DMS53 treated with DMSO at 0.1 percent for 48 hours (cell line): ENCODE measurements around the gene KLHL35.
A peak's percentile ranks its signal among the peaks of the same experiment; 100 is the strongest.
"Not testable (repeated sequence)": the region's sequence is repeated elsewhere in the genome, so short reads cannot be mapped to it uniquely, and the experiment has no call there.

Source experiments
- DNase-seq: peaks from one replicate; lab custom pipeline; 2025; ENCODE audit not compliant: unreplicated experiment; lab: John Stamatoyannopoulos, UW

Gene KLHL35

DNA sequence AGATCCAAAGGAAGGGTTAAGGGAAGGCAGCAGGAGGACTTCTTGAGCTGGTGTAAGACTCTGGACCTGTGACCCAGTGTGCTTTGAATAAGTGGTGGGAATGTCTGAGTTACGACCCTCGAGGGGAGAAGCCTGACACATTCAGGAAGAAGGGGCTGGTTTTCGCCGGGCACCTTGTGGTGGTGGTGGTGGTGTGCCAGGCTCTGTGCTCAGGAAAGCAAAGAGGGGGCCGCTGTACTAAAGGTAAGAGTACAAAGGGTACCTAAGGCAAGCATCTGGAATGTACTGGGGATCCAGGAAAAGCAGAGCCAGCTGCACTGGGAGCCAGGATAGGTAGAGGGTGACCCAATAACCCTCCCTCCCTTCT, 6.3 kb downstream of the KLHL35 start:
- no peak for DNase-seq

DNA sequence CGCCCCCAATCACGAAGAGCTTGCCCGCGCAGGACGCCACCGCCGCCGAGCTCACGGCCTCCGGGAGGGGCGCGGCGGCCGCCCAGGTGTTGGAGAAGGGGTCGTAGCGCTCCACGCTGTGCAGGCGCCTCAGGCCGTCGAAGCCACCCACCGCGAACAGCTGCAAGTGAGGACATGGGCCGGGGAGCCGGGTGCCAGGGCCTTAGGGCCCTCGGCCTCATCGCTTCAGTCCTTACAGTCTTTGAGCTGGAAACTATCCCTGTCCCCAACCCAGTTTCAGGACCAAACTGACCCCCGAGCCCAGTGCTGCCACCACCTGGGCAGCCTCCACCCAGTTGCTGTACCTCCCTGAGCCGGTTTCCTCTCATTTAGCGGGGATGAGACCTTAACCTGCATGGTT, 7.6 kb downstream of the KLHL35 start:
- DNase-seq = no peak

DNA sequence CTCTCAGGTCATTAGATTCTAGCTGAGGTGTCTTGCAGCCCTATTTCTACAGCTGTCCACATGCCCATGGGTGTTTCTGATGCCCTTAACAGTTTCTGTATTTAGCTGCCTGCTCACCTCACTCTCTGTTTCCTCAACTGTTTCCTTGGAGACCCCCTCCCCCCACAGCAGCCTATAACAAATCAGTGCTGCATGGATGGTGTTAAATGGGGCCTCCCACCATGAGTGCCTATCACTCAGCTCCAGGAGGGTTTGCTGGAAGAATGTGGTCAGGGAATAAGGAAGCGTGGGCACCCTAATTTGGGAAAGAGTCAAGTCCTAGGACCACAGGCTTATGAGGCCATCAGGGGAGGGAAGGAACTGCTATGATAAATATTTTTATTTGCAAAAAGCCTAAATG, 8.6 kb downstream of the KLHL35 start:
- DNase-seq = no peak

DNA sequence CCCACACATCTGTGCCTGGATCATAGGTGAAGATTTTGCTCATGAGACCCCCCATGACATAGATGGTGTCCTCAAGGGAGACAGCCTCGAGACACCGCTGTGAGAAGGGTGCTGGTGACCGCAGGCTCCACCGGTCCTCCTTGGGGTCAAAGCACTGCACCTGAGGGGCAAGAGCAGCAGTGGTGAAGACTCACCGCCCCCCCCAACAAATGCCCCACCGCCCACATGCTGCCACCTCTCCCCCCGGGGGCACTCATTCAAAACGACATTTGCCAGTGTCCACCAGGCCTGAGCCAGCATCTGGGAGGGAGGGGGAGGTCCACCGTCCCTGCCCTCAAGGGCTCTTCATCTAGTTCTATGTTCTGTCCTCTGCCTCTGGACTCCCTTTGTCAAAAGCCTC, 9.3 kb downstream of the KLHL35 start:
- no peak for DNase-seq

DNA sequence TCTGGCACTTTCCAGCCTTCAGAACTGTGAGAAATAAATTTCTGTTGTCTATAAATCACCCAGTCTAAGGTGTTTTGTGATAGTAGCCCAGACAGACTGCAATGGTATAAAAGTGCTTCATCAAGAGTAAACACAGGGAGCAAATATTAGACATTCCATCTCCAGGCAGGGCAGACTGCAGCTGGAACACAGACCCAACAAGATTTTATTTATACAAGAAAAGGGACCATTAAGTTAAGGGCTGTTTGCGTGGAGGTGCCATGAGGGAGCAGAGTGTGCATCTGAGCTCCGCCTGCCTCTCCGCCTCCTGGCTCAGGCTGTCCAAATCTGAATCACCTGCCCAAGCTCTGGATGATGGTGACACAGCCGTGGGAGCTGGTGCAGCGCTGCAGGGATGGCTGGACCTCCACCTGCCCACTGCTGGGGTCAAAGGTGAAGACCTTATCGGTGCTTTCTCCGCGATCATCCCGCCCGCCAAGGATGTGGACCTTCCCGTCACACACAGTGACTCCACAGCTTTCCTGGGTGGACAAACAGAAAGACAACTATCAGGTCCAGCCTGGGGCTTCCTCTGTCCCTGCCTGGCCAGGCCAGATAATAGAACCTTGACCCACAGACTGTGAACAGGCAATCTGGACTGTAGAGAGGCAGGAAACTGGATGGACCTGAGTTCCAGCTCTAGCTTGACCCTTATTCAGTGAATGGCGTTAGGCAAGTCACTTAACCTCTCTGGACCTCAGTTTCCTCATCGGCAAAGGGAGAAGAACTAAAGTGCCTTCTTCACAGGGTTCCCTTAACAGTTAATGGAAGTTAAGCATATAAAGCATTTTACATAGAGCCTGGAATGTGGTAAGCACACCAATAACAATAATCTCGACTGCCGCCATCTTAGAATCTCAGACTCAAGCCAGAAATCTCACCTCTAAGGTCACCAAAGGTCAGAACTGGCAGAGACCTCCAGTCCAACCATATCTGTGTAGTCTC, 10.5 kb downstream of the KLHL35 start:
- peak; percentile 98 for DNase-seq

DNA sequence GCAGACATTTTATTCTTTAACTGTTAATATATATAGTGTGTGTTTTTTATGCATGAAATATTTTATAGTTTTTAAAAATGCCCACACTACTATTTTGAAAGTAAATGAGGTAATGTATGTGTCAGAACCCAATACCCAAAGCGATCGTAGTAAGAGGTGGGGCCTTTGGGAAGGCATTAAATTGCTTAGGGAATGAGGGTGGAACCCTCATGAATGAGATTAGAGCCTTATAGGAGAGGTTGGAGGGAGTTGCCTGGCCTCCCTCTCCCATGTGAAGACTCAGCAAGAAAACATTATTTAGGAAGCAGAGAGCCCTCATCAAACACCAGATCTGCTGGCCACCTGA, 11.1 kb downstream of the KLHL35 start:
- DNase-seq = no peak

DNA sequence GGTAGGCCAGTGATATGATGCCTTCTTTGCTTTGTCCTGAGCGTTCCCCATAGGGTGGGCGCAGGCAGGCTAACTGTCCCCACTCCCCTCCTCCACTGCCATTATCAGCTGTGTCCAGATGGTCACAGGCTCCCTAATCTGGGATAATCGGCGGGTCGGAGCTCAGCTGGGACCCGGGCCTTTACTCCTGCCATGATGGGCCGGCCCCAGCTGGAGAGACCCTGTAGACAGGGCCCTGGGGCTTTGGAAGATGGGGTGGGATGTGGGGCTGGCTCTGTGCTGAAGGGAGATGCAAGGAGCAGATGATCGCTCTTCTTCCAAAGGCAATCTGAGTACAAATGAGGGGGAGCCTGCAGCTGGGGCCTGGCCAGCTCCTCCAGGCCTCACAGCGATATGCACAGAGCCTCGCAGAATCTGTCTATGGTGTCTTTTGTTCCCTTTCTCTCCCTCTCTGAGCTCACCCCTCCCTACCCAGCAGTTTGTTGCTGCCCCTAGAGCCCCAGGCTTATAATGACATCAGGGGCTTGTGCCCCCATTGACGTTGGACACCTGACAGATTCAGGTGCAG, 11.9 kb downstream of the KLHL35 start:
- no peak for DNase-seq

DNA sequence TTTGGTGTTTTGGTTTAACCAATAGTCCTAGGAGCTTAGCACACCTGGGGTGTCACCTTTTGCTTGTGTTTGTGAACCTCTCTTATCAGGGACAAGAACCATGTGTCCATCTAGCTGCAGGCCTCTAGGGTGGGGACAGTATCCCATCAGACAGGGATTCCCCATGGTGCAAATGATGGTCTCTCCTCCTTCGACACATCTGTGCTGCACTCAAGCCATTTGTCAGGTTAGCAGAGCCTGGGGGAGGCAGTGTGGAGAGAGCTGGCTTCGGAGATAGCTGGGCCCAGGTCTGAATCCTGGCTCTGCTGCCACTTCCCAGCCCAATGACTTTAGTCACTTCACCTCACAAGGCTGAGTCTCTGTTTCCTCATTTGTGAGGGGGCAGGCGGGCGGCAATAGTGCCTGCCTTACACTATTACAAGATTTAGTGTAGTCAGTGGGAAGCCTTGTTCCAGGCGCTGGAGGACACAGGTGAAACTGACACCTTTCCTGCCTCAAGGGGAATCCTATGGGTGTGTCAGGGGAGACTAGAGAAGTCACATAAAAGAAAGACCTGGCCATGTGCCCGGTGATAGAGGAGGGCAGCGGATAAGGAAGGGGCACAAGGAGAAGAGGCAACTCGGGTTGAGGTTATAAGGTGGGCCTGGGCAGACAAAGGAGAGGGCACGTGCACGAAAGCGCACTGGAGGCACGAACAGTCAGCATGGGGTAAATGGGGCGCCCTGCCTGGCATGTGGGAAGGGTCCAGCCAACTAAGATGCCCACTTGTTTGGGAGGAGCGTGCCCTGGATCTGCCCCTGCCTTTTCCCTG, 12.6 kb downstream of the KLHL35 start:
- no peak for DNase-seq

DNA sequence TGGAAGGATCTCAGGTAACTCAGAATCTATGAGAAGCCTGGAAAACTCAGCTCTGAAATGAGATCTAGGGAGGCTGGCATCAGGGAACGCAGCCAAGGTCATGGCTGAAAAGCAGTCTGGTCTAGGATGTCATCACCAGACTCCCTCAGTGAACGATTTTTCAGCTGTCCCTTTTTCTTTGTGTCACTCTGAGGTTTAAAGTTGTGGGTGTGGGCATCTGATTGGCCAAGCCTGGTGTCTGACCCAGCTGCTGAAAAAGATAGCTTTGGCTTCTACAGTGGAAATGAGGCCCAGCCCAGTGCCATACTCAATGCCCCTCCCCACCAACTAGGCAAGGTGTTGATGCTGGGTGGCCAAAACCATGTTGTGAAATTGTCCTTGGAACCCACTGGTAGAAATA, 19.1 kb downstream of the KLHL35 start:
- DNase-seq = no peak

DNA sequence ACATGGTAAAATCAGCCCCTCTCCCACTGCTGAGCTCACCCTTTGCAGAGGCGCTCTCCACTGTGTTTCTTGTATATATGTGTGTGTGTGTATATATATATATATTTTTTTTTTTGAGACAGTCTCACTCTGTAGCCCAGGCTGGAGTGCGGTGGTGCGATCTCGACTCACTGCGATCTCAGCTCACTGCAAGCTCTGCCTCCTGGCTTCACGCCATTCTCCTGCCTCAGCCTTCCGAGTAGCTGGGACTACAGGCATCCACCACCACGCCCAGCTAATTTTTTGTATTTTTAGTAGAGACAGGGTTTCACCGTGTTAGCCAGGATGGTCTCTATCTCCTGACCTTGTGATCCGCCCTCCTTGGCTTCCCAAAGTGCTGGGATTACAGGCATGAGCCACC, 19.9 kb downstream of the KLHL35 start:
- DNase-seq = not testable (repeated sequence)

DNA sequence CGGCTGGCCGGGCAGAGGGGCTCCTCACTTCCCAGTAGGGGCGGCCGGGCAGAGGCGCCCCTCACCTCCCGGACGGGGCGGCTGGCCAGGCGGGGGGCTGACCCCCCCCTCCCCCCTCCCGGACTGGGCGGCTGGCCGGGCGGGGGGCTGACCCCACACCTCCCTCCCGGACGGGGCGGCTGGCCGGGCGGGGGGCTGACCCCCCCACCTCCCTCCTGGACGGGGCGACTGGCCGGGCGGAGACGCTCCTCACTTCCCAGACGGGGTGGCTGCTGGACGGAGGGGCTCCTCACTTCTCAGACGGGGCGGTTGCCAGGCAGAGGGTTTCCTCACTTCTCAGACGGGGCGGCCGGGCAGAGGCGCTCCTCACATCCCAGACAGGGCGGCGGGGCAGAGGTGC, 23.0 kb downstream of the KLHL35 start:
- DNase-seq = not testable (repeated sequence)

DNA sequence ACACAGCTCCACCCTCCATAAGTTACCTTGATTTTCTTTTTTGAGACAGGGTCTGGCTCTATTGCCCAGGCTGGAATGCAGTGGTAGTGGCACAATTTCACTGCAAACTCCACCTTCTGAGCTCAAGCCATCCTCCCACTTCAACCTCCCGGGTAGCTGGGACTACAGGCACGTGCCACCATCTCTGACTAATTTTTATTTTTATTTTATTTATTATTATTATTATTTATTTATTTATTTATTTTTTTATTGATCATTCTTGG, 24.1 kb downstream of the KLHL35 start:
- DNase-seq = no peak

DNA sequence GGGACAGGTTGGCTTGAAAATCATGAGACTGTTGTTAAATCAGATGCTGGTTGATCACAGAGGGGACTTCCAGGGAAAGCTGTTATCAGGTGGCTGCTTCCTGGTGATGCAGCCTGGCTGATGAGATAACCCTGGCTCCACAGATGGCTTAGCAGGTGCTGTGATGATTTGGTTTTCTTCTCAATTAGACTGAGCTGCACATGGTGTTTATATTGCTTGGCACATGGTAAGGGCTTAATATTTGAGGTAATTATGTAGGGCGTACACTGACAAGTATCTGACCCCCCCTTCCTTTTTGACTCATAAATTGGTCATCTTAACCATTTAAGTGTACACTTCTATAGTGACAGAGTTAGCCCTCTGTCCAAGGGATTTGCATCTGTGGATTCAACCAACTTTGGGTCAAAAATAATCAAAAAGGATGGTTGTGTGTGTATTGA, 26.6 kb downstream of the KLHL35 start:
- DNase-seq = peak; percentile 49

DNA sequence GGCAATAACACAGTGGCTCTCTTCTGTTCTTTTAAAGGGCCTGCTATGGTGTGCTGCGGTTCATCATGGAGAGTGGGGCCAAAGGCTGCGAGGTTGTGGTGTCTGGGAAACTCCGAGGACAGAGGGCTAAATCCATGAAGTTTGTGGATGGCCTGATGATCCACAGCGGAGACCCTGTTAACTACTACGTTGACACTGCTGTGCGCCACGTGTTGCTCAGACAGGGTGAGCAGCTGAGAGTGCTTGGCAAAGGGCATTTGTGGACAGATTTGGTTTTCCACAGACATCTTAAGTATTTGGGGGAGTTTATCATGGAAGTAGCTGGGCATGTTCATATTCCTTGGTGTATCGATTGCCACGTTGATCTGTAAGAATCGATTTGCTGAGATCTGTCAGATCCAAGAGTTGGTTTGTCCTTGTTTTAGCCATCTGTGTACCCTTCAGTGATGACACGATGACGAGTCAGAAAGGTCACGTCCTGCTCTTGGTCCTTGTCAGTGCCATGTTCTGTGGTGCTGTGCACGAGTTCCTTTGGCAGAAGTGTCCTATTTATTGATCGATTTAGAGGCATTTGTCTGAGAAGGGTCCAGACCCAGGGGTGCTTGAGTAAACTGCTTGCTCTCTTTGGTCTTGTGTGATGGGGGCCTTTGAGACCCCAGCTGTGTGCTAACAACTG, 28.9 kb downstream of the KLHL35 start:
- DNase-seq = no peak

DNA sequence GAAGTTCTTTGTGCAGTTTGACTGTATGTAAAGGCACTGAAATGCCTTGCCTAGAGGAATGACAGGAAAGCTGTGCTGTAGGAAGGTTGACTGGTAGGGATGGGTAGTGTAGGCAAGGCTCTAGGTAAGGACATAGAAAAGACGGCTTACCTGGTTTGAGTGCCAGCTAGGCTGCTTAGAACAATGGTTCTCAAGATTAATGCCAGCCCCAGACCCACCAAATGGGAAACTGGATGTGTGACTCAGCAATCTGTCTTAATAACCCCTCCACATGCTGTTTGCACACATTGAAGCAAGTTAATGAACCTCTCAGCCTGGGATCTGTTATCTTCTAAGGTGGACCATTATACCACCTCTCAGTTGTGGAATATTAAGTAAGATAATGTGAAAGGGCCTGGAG, 30.0 kb downstream of the KLHL35 start:
- DNase-seq = no peak

DNA sequence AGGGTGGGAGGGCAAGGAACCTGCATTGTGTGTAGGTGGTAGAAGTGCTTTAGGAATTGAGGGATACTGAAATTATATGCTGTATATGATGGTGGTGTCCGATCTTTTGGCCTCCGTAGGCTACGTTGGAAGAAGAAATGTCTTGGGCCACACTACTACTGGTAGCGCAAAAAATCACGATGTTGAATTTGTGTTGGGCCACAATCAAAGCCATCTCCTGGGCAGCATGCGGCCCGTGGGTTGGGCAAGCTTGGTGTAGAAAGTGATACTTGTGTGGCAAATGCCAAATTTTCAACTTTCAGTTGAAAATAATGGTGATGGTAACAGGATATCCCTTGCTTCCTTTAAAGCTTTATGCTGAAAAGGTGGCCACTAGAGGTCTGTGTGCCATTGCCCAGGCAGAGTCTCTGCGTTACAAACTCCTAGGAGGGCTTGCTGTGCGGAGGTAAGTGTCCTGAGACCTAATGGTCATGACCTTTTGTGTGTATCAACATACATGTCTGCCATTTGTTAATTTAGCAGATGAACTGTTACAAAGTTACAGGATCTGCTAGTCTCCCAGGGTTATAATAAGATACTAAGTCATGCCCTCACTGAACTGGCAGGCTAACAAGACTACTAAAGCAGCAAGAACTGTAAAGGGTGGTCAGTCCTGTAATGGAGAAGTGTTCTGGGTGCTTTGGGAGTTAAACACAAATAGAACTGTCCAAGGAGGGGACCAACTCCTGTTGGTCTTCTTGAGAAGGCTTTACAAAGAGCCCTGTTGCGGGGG, 30.8 kb downstream of the KLHL35 start:
- no peak for DNase-seq

DNA sequence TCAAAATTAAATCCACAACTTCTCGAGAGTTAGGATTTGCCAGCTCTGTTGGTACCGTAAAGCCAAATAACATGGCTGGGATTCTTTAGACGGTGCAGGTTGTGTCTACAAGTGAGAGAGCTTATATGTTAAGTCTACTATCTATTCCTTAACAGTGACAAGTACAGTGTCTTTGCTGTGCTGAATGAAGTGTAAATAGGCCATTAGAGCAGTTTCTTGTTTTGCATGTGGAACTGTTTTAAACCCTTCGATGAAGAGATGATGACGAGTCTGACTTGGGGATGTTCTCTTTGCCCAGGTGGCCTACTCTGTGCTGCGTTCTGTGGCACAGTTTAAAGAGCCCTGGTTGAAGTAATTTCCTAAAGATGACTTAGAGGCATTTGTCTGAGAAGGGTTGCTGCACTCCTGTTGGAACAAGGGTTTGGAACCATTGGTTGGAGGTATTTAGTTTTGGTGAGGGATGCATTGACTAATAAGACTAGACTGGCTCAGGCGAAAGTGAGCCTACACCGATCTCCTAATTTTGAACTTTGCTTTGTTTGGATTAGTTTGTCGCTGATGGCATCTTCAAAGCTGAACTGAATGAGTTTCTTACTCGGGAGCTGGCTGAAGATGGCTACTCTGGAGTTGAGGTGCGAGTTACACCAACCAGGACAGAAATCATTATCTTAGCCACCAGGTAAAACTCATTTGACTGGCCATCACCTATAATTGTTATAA, 32.7 kb downstream of the KLHL35 start:
- DNase-seq = no peak

DNA sequence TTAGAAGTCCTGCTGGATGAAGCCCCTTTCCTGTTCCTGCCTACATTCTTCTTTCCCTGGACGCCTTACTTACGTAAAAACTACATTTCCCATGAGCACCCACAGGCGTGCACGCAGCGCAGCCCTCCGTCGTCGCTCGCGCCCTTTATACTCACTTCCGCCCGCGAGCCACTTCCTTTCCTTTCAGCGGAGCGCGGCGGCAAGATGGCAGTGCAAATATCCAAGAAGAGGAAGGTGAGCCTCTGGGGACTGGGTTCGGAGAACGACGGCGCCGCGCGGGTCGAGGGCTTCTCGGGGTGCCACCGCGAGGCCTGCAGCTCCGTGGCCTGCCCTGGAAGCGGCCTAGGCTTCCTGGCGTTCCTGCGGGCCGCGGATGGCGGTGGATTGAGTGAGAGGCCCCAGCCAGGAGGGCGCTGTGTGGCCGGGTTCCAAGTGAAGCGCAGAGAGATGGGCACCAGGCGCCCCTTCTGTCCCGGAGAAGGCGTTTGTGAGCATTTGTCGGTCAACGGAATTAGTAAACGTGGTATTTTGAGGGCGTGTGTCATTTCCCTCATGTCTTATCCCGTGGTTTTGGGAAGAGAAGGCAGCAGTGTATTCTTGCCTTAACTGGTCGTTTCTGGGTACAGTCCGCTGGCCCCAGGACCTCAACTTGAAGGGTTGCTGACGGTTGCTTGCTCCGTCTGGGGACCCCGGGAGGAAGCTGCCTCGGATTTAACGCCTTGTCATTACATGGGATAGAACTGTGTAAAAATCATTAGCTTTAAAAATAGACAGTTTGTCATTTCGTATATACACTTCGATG, 33.5 kb downstream of the KLHL35 start, which contains the start of gene RPS3:
Gene RPS3 (plus strand): TSS at position 175 of the 802 bp plus-strand sequence. CDS start 30 bp downstream, at position 205.
- peak; percentile 96 for DNase-seq

DNA sequence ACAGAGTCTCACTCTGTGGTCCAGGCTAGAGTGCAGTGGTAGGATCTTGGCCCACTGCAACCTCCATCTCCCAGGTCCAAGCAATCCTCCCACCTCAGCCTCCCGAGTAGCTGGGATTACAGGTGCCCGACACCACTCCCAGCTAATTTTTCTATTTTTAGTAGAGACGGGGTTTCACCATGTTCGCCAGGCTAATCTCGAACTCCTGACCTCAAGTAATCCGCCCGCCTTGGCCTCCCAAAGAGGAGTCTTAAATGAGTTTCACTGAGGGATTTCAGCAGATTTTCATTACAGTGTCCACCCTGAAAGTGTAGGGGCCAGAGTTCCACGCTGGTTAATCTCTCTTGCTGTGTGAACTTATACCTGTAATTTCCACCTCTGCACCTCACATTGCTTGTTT, 34.1 kb downstream of the KLHL35 start:
- no peak for DNase-seq
